ENCODE measurements around the gene EEF1AKMT4. TPM values are rescaled to one million over a fixed set of nuclear protein-coding genes. Genes with fewer than 3 reads are reported as not detected.

Gene EEF1AKMT4
- total and polyA plus RNA-seq, 2 of the 8 experiments (the other 6 are each of a cell fraction or from before 2014, with no cell fraction given): 9.3 to 30.1 TPM

DNA sequence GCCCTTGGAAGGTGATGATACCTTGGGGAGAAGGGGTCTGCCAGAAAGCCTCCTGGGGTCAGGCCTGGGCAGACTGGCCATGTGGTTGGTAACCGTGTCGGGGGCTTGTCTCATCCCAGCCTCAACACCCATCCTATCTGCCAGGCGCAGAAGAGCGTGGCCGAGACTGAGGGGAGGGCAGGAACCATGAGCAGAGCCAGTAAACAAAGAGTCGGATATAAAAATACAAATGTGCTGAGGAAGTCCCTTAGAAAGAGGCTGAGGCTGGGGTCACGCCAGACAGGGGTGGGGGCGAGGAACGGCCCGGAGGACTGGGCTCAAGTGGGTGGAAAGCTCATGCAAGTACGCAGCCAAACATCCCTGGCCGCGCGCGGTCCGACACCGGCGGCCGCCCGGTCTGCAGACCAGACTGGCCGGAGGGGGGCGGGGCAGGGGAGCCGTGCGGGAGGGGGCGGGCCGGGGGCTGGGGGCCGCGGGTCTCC lies 10.0 kb downstream of the EEF1AKMT4 start:
- Histone ChIP-seq H3K4me1 (replicated peaks in 1 of 4; ENCODE audit: control insufficient read depth in 3 of 4, insufficient read depth in 4 of 4, low read length in 3 of 4) (peaks cover 0 to 17% (median 8%) of the 10 kb centered on the region in 4 experiments; a peak in 4 of 7 replicates), H4K20me1 (replicated peaks in 1 of 2; ENCODE audit: control insufficient read depth in 1 of 2, insufficient read depth in 2 of 2, low read length in 2 of 2) (peaks cover 16 to 19% of the 10 kb centered on the region in 2 experiments), H3K4ac (replicated peaks; ENCODE audit: insufficient read length, low read depth, low read length) (no peak overlapping the region), H3K9me3 (ENCODE audit: insufficient read depth in 2 of 2, low read depth in 1 of 2, low read length in 1 of 2) (no peaks in the 10 kb centered on the region), H3K9ac (replicated peaks in 1 of 4; ENCODE audit: extremely low read depth in 1 of 4, low read depth in 3 of 4, low read length in 3 of 4) (no peak overlapping the region), H2BK120ac (replicated peaks; ENCODE audit: low read depth, low read length) (no peak overlapping the region), H4K8ac (ENCODE audit: extremely low read depth, insufficient read depth, low read length) (0 out of 2 replicates have a peak overlapping the region, but pooled peaks have one; percentile 35), H3K27me3 (replicated peaks in 1 of 4; ENCODE audit: control insufficient read depth in 3 of 4, extremely low read depth in 1 of 4, insufficient read depth in 3 of 4, low read length in 3 of 4) (peaks cover 7 to 50% (median 38%) of the 10 kb centered on the region in 4 experiments), H3K4me2 (ENCODE audit: insufficient read depth in 1 of 2, low read depth in 2 of 2, low read length in 2 of 2) (peak overlapping the region; percentile 69 to 89), H3K79me1 (ENCODE audit: low read depth, low read length) (no peaks in the 10 kb centered on the region), H3K79me2 (ENCODE audit: control insufficient read depth in 1 of 2, insufficient read depth in 2 of 2, low read length in 2 of 2) (no peaks in the 10 kb centered on the region), H3K18ac (ENCODE audit: extremely low read depth, low read length) (no peak overlapping the region), H2BK12ac (ENCODE audit: low read depth, low read length) (no peak overlapping the region), H2BK20ac (ENCODE audit: low read length) (no peak overlapping the region), H3K36me3 (ENCODE audit: control insufficient read depth in 2 of 4, insufficient read depth in 4 of 4, low read length in 3 of 4) (no peaks in the 10 kb centered on the region), H3K27ac (ENCODE audit: low read depth, low read length) (no peak overlapping the region), H2AK5ac (ENCODE audit: low read depth, low read length) (no peak overlapping the region), H2BK5ac (ENCODE audit: low read depth, low read length) (no peak overlapping the region), H2BK15ac (ENCODE audit: low read length) (no peak overlapping the region), H3K23me2 (ENCODE audit: low read depth, low read length) (peaks cover 22% of the 10 kb centered on the region), H3K4me3 (ENCODE audit: extremely low read depth in 1 of 4, insufficient read depth in 2 of 4, low read depth in 3 of 4, low read length in 4 of 4) (peak overlapping the region in 1 of 4 experiments; percentile 39; a peak in 2 of 8 replicates), H2AFZ (ENCODE audit: low read length) (no peak overlapping the region), H4K91ac (replicated peaks; ENCODE audit: insufficient read length, low read length) (no peak overlapping the region), H4K5ac (ENCODE audit: insufficient read length, low read depth, low read length) (no peak overlapping the region), H3K56ac (replicated peaks; ENCODE audit: insufficient read length, low read depth, low read length) (no peak overlapping the region), H3K14ac (ENCODE audit: insufficient read length) (no peak overlapping the region), H3K23ac (ENCODE audit: insufficient read length) (no peak overlapping the region)
- WGBS, 2 experiments (ENCODE audit: extremely low coverage in 1 of 2, insufficient coverage in 1 of 2, insufficient read length in 1 of 2, insufficient replicate concordance in 2 of 2, low coverage in 1 of 2, low lambda C conversion rate in 2 of 2, missing lambda C conversion rate in 1 of 2): 42% methylated on average over 13 of the region's 28 CpGs; no CpG with 5 or more reads in 1 of the 2 experiments
- no peak for DNase-seq (ENCODE audit: low read depth in 1 of 2, low spot score in 2 of 2)
- FAIRE-seq: no peak
- CTCF ChIA-PET (ENCODE audit: partially characterized antibody): interaction anchor here (0.8 to 14.0 kb wide), 4 partner anchors 9 to 30 kb away, joined by 3 to 136 read pairs (median 18); partner anchors contain the start of genes EEF1AKMT4 and VWA5B2
- POLR2A ChIA-PET (ENCODE audit: partially characterized antibody): interaction anchor here (0.5 to 2.2 kb wide), 7 partner anchors 9 to 283 kb away, joined by 3 to 7 read pairs (median 5); partner anchors contain the start of genes DVL3 and EEF1AKMT4
- no peak for TF ChIP-seq SRF (IDR thresholded peaks at IDR 0.05; ENCODE audit: low read depth, low read length)
- no peak for TF ChIP-seq TAF1 (IDR thresholded peaks at IDR 0.05; ENCODE audit: low read depth, low read length)
- no peak for TF ChIP-seq BACH1 (IDR thresholded peaks at IDR 0.05; ENCODE audit: low read length)
- TF ChIP-seq TAF7 (optimal IDR thresholded peaks at IDR 0.05; ENCODE audit: borderline replicate concordance, low read depth, low read length): no peak
- TF ChIP-seq PHF8 (conservative IDR thresholded peaks at IDR 0.05; ENCODE audit: low read depth, low read length): no peak
- no peak for TF ChIP-seq NRF1 (IDR thresholded peaks at IDR 0.05; ENCODE audit: low read depth, low read length)
- TF ChIP-seq, protein P1, sequence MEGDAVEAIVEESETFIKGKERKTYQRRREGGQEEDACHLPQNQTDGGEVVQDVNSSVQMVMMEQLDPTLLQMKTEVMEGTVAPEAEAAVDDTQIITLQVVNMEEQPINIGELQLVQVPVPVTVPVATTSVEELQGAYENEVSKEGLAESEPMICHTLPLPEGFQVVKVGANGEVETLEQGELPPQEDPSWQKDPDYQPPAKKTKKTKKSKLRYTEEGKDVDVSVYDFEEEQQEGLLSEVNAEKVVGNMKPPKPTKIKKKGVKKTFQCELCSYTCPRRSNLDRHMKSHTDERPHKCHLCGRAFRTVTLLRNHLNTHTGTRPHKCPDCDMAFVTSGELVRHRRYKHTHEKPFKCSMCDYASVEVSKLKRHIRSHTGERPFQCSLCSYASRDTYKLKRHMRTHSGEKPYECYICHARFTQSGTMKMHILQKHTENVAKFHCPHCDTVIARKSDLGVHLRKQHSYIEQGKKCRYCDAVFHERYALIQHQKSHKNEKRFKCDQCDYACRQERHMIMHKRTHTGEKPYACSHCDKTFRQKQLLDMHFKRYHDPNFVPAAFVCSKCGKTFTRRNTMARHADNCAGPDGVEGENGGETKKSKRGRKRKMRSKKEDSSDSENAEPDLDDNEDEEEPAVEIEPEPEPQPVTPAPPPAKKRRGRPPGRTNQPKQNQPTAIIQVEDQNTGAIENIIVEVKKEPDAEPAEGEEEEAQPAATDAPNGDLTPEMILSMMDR (IDR thresholded peaks at IDR 0.05; ENCODE audit: control extremely low read depth in 1 of 3, insufficient read depth in 1 of 3, low read depth in 1 of 3, low read length in 3 of 3): no peak
- no peak for TF ChIP-seq RXRA (IDR thresholded peaks at IDR 0.05; ENCODE audit: insufficient read depth, low read depth, low read length)
- TF ChIP-seq TCF12 (IDR thresholded peaks at IDR 0.05; ENCODE audit: low read depth, low read length): no peak
- no peak for TF ChIP-seq CHD1 (IDR thresholded peaks at IDR 0.05; ENCODE audit: low read depth, low read length)
- TF ChIP-seq EP300 (IDR thresholded peaks at IDR 0.05; ENCODE audit: borderline replicate concordance in 1 of 2, low read depth in 2 of 2, low read length in 2 of 2): no peak

All from H1 (cell line).